IPS-18c (cell line): Measurements from ENCODE around the gene AGK.
"Not testable (repeated sequence)": the region's sequence is repeated elsewhere in the genome, so short reads cannot be mapped to it uniquely, and the experiment has no call there.

Experiments
- H3K4me3 ChIP-seq: 2 replicates; pipeline ENCODE4 v1.7.0; 2013; ENCODE audit warnings: low read depth, mild to moderate bottlenecking, low read length, moderate library complexity; ENCODE audit not compliant: insufficient read depth
- H3K9me3 ChIP-seq: one replicate; pipeline ENCODE4 v1.6.1; 2013; ENCODE audit warnings: mild to moderate bottlenecking, low read length, moderate library complexity; ENCODE audit not compliant: control insufficient read depth, insufficient read depth

AGK gene

GRCh38 chr7:141610671-141611070 is 59.5 kb downstream of the AGK start:
- no peaks in the 10 kb centered on the region for H3K9me3 ChIP-seq

GRCh38 chr7:141612861-141613260 is 61.7 kb downstream of the AGK start:
- H3K4me3 ChIP-seq: no peak overlapping the region
- H3K9me3 ChIP-seq: no peaks in the 10 kb centered on the region

More at GRCh38 chr7:141610671-141611070, 59.5 kb downstream of the AGK start:
- no peak overlapping the region for H3K4me3 ChIP-seq

- Histone ChIP-seq H3K9me3 (no peaks in the 10 kb centered on the region), H3K4me3 (no peak overlapping the region)
Observed at GRCh38 chr7:141617280-141617679, 66.1 kb downstream of the AGK start.

- no peak overlapping the region for H3K4me3 ChIP-seq
- no peaks in the 10 kb centered on the region for H3K9me3 ChIP-seq
Observed at GRCh38 chr7:141619745-141620144, 68.5 kb downstream of the AGK start.

GRCh38 chr7:141624763-141625162 is 73.6 kb downstream of the AGK start:
- Histone ChIP-seq H3K4me3 (no peak overlapping the region), H3K9me3 (no peaks in the 10 kb centered on the region)

GRCh38 chr7:141630621-141631020 is 79.4 kb downstream of the AGK start:
- H3K9me3 ChIP-seq: no peaks in the 10 kb centered on the region

GRCh38 chr7:141631525-141631924 is 80.3 kb downstream of the AGK start:
- Histone ChIP-seq H3K9me3 (no peaks in the 10 kb centered on the region), H3K4me3 (no peak overlapping the region)

More at GRCh38 chr7:141630621-141631020, 79.4 kb downstream of the AGK start:
- H3K4me3 ChIP-seq: no peak overlapping the region

GRCh38 chr7:141634065-141634464 is 82.9 kb downstream of the AGK start:
- Histone ChIP-seq H3K9me3 (no peaks in the 10 kb centered on the region), H3K4me3 (no peak overlapping the region)

GRCh38 chr7:141636053-141636452 is 84.8 kb downstream of the AGK start:
- Histone ChIP-seq H3K9me3 (no peaks in the 10 kb centered on the region), H3K4me3 (no peak overlapping the region)

- Histone ChIP-seq H3K9me3 (no peaks in the 10 kb centered on the region), H3K4me3 (no peak overlapping the region)
Observed at GRCh38 chr7:141640239-141640840, 89.1 kb downstream of the AGK start.

- Histone ChIP-seq H3K4me3 (no peak overlapping the region), H3K9me3 (no peaks in the 10 kb centered on the region)
Observed at GRCh38 chr7:141641876-141642275, 90.7 kb downstream of the AGK start.

- Histone ChIP-seq H3K9me3 (no peaks in the 10 kb centered on the region), H3K4me3 (no peak overlapping the region)
Observed at GRCh38 chr7:141645188-141645587, 94.0 kb downstream of the AGK start.

GRCh38 chr7:141646826-141647480 is 95.7 kb downstream of the AGK start:
- Histone ChIP-seq H3K9me3 (no peaks in the 10 kb centered on the region), H3K4me3 (no peak overlapping the region)

- not testable (repeated sequence) for H3K9me3 ChIP-seq, H3K4me3 ChIP-seq
Observed at GRCh38 chr7:141647701-141648100, 96.5 kb downstream of the AGK start.

- Histone ChIP-seq H3K4me3 (no peak overlapping the region), H3K9me3 (no peaks in the 10 kb centered on the region)
Observed at GRCh38 chr7:141648276-141649114, 97.3 kb downstream of the AGK start.

- Histone ChIP-seq H3K4me3 (no peak overlapping the region), H3K9me3 (no peaks in the 10 kb centered on the region)
Observed at GRCh38 chr7:141649137-141649864, 98.1 kb downstream of the AGK start.

GRCh38 chr7:141649865-141650634 is 98.8 kb downstream of the AGK start:
- H3K9me3 ChIP-seq: no peaks in the 10 kb centered on the region
- no peak overlapping the region for H3K4me3 ChIP-seq
